HG03139 (cell line): ENCODE data around the gene CAMSAP2.
A peak's percentile ranks its signal among the peaks of the same experiment; 100 is the strongest.

Experiments
- ATAC-seq: cut with Tn5 transposase; IDR thresholded peaks from one replicate; pipeline ENCODE4 v1.9.1; 2021; ENCODE audit not compliant: unreplicated experiment

Gene CAMSAP2

GRCh38 chr1:200838676-200839445, 100.2 kb downstream of the CAMSAP2 start:
- no peak for ATAC-seq

GRCh38 chr1:200845360-200845759, 106.7 kb downstream of the CAMSAP2 start:
- ATAC-seq: no peak

- ATAC-seq: no peak
These were observed 107.7 kb downstream of the CAMSAP2 start for GRCh38 chr1:200846398-200846797.

- ATAC-seq: no peak
These were observed 110.7 kb downstream of the CAMSAP2 start for GRCh38 chr1:200849430-200849829.

- ATAC-seq: no peak
These were observed 111.9 kb downstream of the CAMSAP2 start for GRCh38 chr1:200850554-200850953.

- no peak for ATAC-seq
These were observed 118.1 kb downstream of the CAMSAP2 start for GRCh38 chr1:200856716-200857357.

- ATAC-seq: no peak
These were observed 119.1 kb downstream of the CAMSAP2 start for GRCh38 chr1:200857804-200858203.

- no peak for ATAC-seq
These were observed 123.4 kb downstream of the CAMSAP2 start for GRCh38 chr1:200861937-200862647.

- ATAC-seq: no peak
These were observed 124.2 kb downstream of the CAMSAP2 start for GRCh38 chr1:200862713-200863415.

GRCh38 chr1:200866116-200866515, 127.4 kb downstream of the CAMSAP2 start:
- ATAC-seq: no peak

GRCh38 chr1:200866521-200866920, 127.8 kb downstream of the CAMSAP2 start:
- peak; percentile 80 for ATAC-seq

GRCh38 chr1:200867018-200867811, 128.5 kb downstream of the CAMSAP2 start:
- no peak for ATAC-seq

GRCh38 chr1:200869376-200869752, 130.7 kb downstream of the CAMSAP2 start:
- no peak for ATAC-seq

- peak; percentile 42 for ATAC-seq
These were observed 131.2 kb downstream of the CAMSAP2 start for GRCh38 chr1:200869753-200870391.

- no peak for ATAC-seq
These were observed 133.9 kb downstream of the CAMSAP2 start, which contains the start of gene GPR25 for GRCh38 chr1:200872446-200873115. TSS of gene GPR25 (plus strand) at chr1:200872981. CDS start at chr1:200873038, 57 bp downstream.

GRCh38 chr1:200873116-200873670, 134.5 kb downstream of the CAMSAP2 start:
- ATAC-seq: no peak

- ATAC-seq: no peak
These were observed 135.1 kb downstream of the CAMSAP2 start for GRCh38 chr1:200873671-200874397.

- no peak for ATAC-seq
These were observed 136.0 kb downstream of the CAMSAP2 start for GRCh38 chr1:200874694-200875093.
